ENCODE measurements around the gene SPACA6.

GRCh38 chr19:51737924-51738323 is 44.8 kb downstream of the SPACA6 start:
- TF ChIP-seq CTCF (IDR thresholded peaks at IDR 0.05) (no peak), ZFX (IDR thresholded peaks at IDR 0.05; ENCODE audit: borderline replicate concordance) (no peak)
